ENCODE data around the gene C8B.

The C8B gene

GRCh38 chr1:56979986-56980755 lies 14.4 kb upstream of the C8B start:
- Histone ChIP-seq H3K27ac (no peak overlapping the region), H3K36me3 (no peaks in the 10 kb centered on the region), H3K9me3 (no peaks in the 10 kb centered on the region), H3K4me3 (ENCODE audit: low read depth in 1 of 2, low read length in 1 of 2) (no peak overlapping the region), H3K27me3 (peaks cover 9% of the 10 kb centered on the region), H3K4me1 (ENCODE audit: control insufficient read depth in 1 of 2, insufficient read depth in 1 of 2, low read depth in 1 of 2, low read length in 1 of 2) (no peaks in the 10 kb centered on the region)
- no peak for TF ChIP-seq CTCF (IDR thresholded peaks at IDR 0.05)

GRCh38 chr1:56978819-56979218 lies 13.0 kb upstream of the C8B start:
- Histone ChIP-seq H3K9me3 (no peaks in the 10 kb centered on the region), H3K36me3 (no peaks in the 10 kb centered on the region), H3K4me3 (ENCODE audit: low read depth in 1 of 2, low read length in 1 of 2) (no peak overlapping the region), H3K27ac (no peak overlapping the region), H3K27me3 (peaks cover 9% of the 10 kb centered on the region), H3K4me1 (ENCODE audit: control insufficient read depth in 1 of 2, insufficient read depth in 1 of 2, low read depth in 1 of 2, low read length in 1 of 2) (peaks cover 0 to 5% of the 10 kb centered on the region in 2 experiments)
- TF ChIP-seq CTCF (IDR thresholded peaks at IDR 0.05) = no peak

- no peaks in the 10 kb centered on the region for H3K36me3 ChIP-seq
- H3K27me3 ChIP-seq = peaks cover 9% of the 10 kb centered on the region
- H3K27ac ChIP-seq = no peak overlapping the region
- peaks cover 0 to 5% of the 10 kb centered on the region in 2 experiments for H3K4me1 ChIP-seq (ENCODE audit: control insufficient read depth in 1 of 2, insufficient read depth in 1 of 2, low read depth in 1 of 2, low read length in 1 of 2)
- TF ChIP-seq CTCF (IDR thresholded peaks at IDR 0.05) = no peak
- H3K9me3 ChIP-seq = no peaks in the 10 kb centered on the region
- H3K4me3 ChIP-seq (ENCODE audit: low read depth in 1 of 2, low read length in 1 of 2) = no peak overlapping the region
These were observed 12.1 kb upstream of the C8B start for GRCh38 chr1:56977910-56978309.

GRCh38 chr1:56975446-56975845 lies 9.6 kb upstream of the C8B start:
- Histone ChIP-seq H3K36me3 (no peaks in the 10 kb centered on the region), H3K4me1 (ENCODE audit: control insufficient read depth in 1 of 2, insufficient read depth in 1 of 2, low read depth in 1 of 2, low read length in 1 of 2) (peaks cover 0 to 5% of the 10 kb centered on the region in 2 experiments), H3K27me3 (peaks cover 9% of the 10 kb centered on the region), H3K9me3 (no peaks in the 10 kb centered on the region), H3K27ac (no peak overlapping the region), H3K4me3 (ENCODE audit: low read depth in 1 of 2, low read length in 1 of 2) (no peak overlapping the region)
- TF ChIP-seq CTCF (IDR thresholded peaks at IDR 0.05) = no peak

- Histone ChIP-seq H3K27me3 (no peaks in the 10 kb centered on the region), H3K36me3 (no peaks in the 10 kb centered on the region), H3K9me3 (no peaks in the 10 kb centered on the region), H3K4me3 (ENCODE audit: low read depth in 1 of 2, low read length in 1 of 2) (no peak overlapping the region), H3K27ac (peak overlapping the region; percentile 25), H3K4me1 (ENCODE audit: control insufficient read depth in 1 of 2, insufficient read depth in 1 of 2, low read depth in 1 of 2, low read length in 1 of 2) (peaks cover 0 to 5% of the 10 kb centered on the region in 2 experiments)
- TF ChIP-seq CTCF (IDR thresholded peaks at IDR 0.05) = no peak
These were observed 8.3 kb upstream of the C8B start for GRCh38 chr1:56973923-56974742.

Measured in neutrophil (primary cell).